ENCODE data around the gene RBM8A. TPM values are rescaled to one million over a fixed set of nuclear protein-coding genes. Genes with fewer than 3 reads are reported as not detected.
A peak's percentile ranks its signal among the peaks of the same experiment; 100 is the strongest.

RBM8A gene
- polyA plus RNA-seq, 3 donors, result 91.5 to 171 (median 115) TPM

GRCh38 chr1:145871994-145872924 is 55.0 kb downstream of the RBM8A start:
- Mint-ChIP-seq H3K9me3 (peaks cover 0 to 2% (median 0%) of the 10 kb centered on the region in 7 donors), H3K36me3 (peaks cover 4 to 5% of the 10 kb centered on the region in 2 donors), H3K4me3 (peak overlapping the region; percentile 83 to 95), H3K4me1 (peaks cover 22% of the 10 kb centered on the region), H3K27ac (peak overlapping the region; percentile 21 to 89 (median 72)), H3K27me3 (ENCODE audit: low read depth in 3 of 3) (peaks cover 4 to 7% (median 6%) of the 10 kb centered on the region in 3 donors)
- no peaks in the 10 kb centered on the region for H3K79me2 ChIP-seq (ENCODE audit: insufficient read depth, low read length)
- H3K4me1 ChIP-seq (ENCODE audit: control insufficient read depth in 1 of 2, insufficient read depth in 2 of 2, low read length in 2 of 2), result peaks cover 17 to 23% of the 10 kb centered on the region in 2 donors
- peak overlapping the region; percentile 94 for H2AFZ ChIP-seq (ENCODE audit: insufficient read depth, low read depth, low read length, poor library complexity, severe bottlenecking)
- peak overlapping the region in 1 of 2 donors; percentile 42 for H3K27ac ChIP-seq (ENCODE audit: low read depth in 1 of 2, low read length in 2 of 2)
- intact Hi-C loops (cut with micrococcal nuclease), result no loop called here
- H3K9ac ChIP-seq (ENCODE audit: insufficient read depth, low read length, poor library complexity, severe bottlenecking), result peak overlapping the region; percentile 65
- H3K9me3 ChIP-seq (replicated peaks in 1 of 2; ENCODE audit: control insufficient read depth in 1 of 2, insufficient read depth in 1 of 2, low read length in 2 of 2), result no peaks in the 10 kb centered on the region
- no peaks in the 10 kb centered on the region for H3K27me3 ChIP-seq (ENCODE audit: control insufficient read depth in 2 of 2, insufficient read depth in 2 of 2, low read length in 2 of 2)
- H3K36me3 ChIP-seq (replicated peaks in 1 of 2; ENCODE audit: control insufficient read depth in 1 of 2, insufficient read depth in 2 of 2, low read length in 2 of 2), result peaks cover 0 to 10% of the 10 kb centered on the region in 2 donors
- peak overlapping the region; percentile 95 for H3K4me2 ChIP-seq (replicated peaks; ENCODE audit: extremely low read depth, low read length, poor library complexity, severe bottlenecking)
- peak overlapping the region; percentile 42 to 84 (median 62) for H3K4me3 ChIP-seq (replicated peaks in 1 of 3; ENCODE audit: low read depth in 2 of 3, low read length in 3 of 3)
- DNase-seq, result peak; percentile 42 to 62 (median 51)
- no peak for TF ChIP-seq CTCF (IDR thresholded peaks at IDR 0.05)
- H4K20me1 ChIP-seq (ENCODE audit: insufficient read depth, low read length), result no peaks in the 10 kb centered on the region
- WGBS (ENCODE audit: insufficient coverage), result 7% methylated on average over 46 of the region's 47 CpGs

Other genes starting within 250 kb of the RBM8A start
- gene PDZK1, start 220.1 kb downstream of the RBM8A start, polyA plus RNA-seq, result under 1 TPM in 1 of 3 donors, not detected in 2; 0.04 TPM
- gene CD160, start 208.0 kb downstream of the RBM8A start, polyA plus RNA-seq, result 1 to 10 TPM in 1 of 3 donors, under 1 TPM in 2; 0.01 to 1.4 (median 0.16) TPM
- gene RNF115, start 103.4 kb downstream of the RBM8A start, polyA plus RNA-seq, result 1 to 10 TPM; 3.5 to 5.4 (median 5.2) TPM
- 10 to 100 TPM; 23.5 to 41.3 (median 30.5) TPM for gene POLR3C, start 103.3 kb downstream of the RBM8A start, polyA plus RNA-seq
- gene NUDT17, start 81.9 kb downstream of the RBM8A start, polyA plus RNA-seq, result 1 to 10 TPM; 2.1 to 6.4 (median 3.1) TPM
- 10 to 100 TPM in 1 of 3 donors, 1 to 10 TPM in 2; 7.2 to 25.9 (median 8.8) TPM for gene PIAS3, start 68.4 kb downstream of the RBM8A start, polyA plus RNA-seq
- 1 to 10 TPM in 2 of 3 donors, under 1 TPM in 1; 0.40 to 1.5 (median 1.3) TPM for gene ANKRD35, start 41.6 kb downstream of the RBM8A start, polyA plus RNA-seq
- 1 to 10 TPM in 1 of 3 donors, not detected in 2; 1.2 TPM for gene ITGA10, start 17.4 kb downstream of the RBM8A start, polyA plus RNA-seq
- gene PEX11B, start 8.8 kb downstream of the RBM8A start, polyA plus RNA-seq, result 10 to 100 TPM; 12.0 to 38.2 (median 37.9) TPM
- gene LIX1L, start 30.5 kb upstream of the RBM8A start, polyA plus RNA-seq, result 10 to 100 TPM in 1 of 3 donors, 1 to 10 TPM in 2; 6.3 to 13.6 (median 8.5) TPM
- under 1 TPM in 1 of 3 donors, not detected in 2; 0.31 TPM for gene ANKRD34A, start 37.1 kb upstream of the RBM8A start, polyA plus RNA-seq
- gene POLR3GL, start 37.2 kb upstream of the RBM8A start, polyA plus RNA-seq, result 10 to 100 TPM; 11.6 to 39.0 (median 36.2) TPM
- 1,000 to 10,000 TPM in 1 of 3 donors, 100 to 1,000 TPM in 2; 640 to 3,778 (median 844) TPM for gene TXNIP, start 69.1 kb upstream of the RBM8A start, polyA plus RNA-seq
- not detected for gene HJV, start 94.3 kb upstream of the RBM8A start, polyA plus RNA-seq
- gene NBPF10, start 217.3 kb upstream of the RBM8A start, polyA plus RNA-seq, result 1 to 10 TPM in 1 of 3 donors, under 1 TPM in 2; 0.04 to 6.1 (median 0.10) TPM